Measurements from ENCODE around the gene WDR89.
"Not testable (repeated sequence)": the region's sequence is repeated elsewhere in the genome, so short reads cannot be mapped to it uniquely, and the experiment has no call there.

The WDR89 gene, protein sequence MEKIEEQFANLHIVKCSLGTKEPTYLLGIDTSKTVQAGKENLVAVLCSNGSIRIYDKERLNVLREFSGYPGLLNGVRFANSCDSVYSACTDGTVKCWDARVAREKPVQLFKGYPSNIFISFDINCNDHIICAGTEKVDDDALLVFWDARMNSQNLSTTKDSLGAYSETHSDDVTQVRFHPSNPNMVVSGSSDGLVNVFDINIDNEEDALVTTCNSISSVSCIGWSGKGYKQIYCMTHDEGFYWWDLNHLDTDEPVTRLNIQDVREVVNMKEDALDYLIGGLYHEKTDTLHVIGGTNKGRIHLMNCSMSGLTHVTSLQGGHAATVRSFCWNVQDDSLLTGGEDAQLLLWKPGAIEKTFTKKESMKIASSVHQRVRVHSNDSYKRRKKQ

DNA sequence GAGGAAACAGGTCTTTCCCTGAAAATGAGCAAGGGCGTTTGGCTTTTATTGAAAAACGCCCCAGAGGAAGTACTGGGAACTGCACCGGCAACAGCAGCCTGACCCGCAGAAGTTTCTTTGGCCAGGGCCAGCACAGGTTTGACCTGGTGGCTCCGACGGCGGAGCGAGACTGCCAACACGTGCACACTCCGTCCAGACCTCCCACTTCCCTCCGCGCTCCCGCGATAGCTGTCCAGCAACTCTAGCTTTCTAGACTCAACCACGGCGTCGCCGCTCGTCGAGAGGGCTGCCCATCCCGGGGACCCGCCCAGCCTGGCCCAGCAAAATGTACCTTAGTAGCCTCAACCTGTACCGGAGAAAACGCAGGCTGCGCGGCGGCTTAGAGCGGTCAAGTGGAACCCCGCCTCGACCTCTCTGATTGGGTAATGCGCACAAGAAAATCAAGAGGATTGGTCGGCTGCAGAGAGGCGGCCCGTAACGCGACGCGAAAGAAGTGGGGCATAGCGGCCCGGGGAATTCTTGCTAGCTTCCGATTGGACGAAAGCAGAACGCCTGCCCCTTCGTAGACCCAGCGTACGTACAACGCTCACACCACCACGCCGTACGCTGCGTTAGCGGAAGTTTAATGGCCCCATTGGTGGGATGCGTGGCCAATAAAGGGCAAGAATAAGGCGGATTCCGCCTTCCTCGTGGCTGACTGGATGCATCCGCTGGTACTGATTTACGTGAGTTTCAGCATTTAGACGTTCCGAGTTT, at the start of gene WDR89:
Gene WDR89, minus strand, starts transcription at position 399 of the 756 bp plus-strand sequence. CDS start 41,929 bp downstream, outside the sequence.
- peak; percentile 73 for FAIRE-seq

DNA sequence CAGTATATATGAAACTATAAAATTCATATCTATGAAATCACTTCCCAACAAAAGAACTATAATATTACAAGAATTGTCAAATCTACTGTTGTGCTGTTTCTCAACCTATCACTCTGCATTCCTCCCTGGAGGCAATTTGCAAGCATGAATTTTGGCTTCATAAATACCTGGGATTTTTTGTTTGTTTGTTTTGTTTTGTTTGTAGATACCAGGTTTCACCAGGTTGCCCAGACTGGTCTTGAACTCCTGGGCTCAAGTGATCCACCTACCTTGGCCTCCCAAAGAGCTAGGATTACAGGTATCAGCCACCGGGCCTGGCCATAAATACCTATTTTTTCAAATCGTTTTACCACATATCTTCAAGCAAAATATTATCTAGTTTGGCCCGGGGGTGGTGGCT, 47.5 kb upstream of the WDR89 start:
- FAIRE-seq = no peak

- no peak for FAIRE-seq
These were observed 45.3 kb upstream of the WDR89 start for GRCh38 chr14:63686926-63687325.

- FAIRE-seq = no peak
These were observed 43.7 kb upstream of the WDR89 start for GRCh38 chr14:63685401-63685800.

DNA sequence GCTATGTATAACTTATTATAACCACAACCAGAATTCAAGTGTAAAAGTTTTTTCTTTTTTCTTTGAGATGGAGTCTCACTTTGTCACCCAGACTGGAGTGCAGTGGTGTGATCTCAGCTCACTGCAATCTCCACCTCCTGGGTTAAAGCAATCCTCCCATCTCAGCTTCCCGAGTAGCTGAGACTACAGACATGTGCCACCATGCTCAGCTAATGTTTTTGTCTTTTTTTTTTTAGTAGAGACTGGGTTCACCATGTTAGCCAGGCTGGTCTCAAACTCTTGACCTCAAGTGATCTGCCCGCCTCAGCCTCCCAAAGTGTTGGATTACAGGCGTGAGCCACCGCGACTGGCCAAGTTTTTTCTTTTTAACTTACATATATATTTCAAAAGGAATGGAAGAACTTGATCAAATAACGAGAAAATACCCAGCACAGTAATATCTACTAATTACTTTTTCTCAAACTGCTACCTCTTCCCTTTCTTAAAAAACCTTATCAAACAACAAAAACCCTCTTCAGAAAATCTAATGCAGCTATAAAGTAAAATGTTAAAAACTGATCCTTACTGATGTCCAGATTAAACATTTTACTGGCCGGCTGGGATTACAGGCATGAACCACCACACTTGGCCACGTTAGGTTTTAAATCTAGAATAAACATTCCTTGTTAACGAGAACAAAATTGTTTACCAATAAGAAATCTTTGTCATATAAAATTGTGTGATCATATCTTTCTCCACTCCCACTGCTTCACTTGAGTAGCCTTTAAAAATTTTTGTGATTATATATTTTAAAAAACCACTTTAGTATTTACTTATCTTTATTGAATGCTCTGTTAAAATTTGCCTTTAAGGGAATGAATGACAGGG, 41.3 kb upstream of the WDR89 start:
- FAIRE-seq = no peak

DNA sequence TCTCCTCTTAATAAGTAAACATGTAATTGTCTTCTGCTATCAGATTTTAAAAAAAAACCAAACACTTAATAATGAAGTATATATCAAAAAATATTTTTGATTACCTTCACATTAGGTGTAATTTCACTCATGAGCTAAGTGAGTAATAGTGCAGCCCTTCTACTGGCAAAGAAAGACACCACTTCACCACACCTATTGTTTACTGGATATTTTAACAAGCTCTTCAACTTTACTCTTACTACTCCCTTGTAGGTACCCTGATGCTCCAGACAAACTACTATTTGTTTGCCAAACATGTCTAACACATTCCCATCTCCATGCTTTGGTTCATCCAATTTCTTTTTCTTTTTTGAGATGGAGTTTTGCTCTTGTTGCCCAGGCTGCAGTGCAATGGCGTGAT, 36.9 kb upstream of the WDR89 start:
- no peak for FAIRE-seq

GRCh38 chr14:63677891-63678379, 36.3 kb upstream of the WDR89 start:
- FAIRE-seq = peak; percentile 36

GRCh38 chr14:63676615-63677014, 34.9 kb upstream of the WDR89 start:
- FAIRE-seq = no peak

- FAIRE-seq = no peak
These were observed 32.3 kb upstream of the WDR89 start for GRCh38 chr14:63673886-63674497.

- FAIRE-seq = no peak
These were observed 31.6 kb upstream of the WDR89 start for GRCh38 chr14:63673255-63673654.

GRCh38 chr14:63672417-63673180, 30.9 kb upstream of the WDR89 start:
- FAIRE-seq = no peak

- FAIRE-seq = no peak
These were observed 30.3 kb upstream of the WDR89 start for GRCh38 chr14:63671987-63672386.

DNA sequence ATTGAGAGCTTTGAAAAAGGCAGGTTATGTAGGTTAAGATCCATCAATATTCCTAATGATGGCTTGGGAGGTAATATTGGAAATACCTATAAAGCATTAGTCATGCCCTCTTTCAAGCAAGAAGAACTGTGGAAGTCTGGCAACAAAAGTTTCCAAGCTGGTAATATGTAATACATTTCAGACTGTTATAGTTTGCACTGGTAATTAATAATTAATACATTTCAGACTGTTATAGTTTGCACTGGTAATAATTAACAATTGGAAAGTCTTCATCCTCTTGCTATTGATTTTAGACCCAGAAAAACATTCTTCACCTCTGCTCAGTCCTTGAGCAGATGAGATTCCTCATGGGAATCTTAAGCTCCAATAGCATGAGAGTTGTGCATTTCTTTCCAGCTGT, 29.0 kb upstream of the WDR89 start:
- no peak for FAIRE-seq

DNA sequence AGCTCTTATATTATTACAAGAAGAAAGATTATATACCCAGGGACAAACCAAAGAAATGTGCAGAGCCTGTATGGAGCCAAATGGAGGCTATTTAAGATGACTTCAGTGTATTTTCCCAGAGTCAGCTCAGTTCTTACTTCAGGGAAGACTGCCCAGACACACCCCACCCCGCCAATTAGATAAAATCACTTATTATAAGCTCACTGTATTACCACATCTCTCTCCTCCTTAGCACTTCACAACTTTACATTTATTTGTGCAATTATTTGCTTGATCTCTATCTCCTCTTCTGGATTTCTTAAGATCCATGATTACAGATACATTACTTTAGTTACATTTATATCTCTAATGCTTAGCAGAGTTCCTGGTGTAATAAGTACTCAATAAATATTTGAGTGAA, 24.7 kb upstream of the WDR89 start:
- no peak for FAIRE-seq

GRCh38 chr14:63663428-63664341, 22.0 kb upstream of the WDR89 start:
- no peak for FAIRE-seq

DNA sequence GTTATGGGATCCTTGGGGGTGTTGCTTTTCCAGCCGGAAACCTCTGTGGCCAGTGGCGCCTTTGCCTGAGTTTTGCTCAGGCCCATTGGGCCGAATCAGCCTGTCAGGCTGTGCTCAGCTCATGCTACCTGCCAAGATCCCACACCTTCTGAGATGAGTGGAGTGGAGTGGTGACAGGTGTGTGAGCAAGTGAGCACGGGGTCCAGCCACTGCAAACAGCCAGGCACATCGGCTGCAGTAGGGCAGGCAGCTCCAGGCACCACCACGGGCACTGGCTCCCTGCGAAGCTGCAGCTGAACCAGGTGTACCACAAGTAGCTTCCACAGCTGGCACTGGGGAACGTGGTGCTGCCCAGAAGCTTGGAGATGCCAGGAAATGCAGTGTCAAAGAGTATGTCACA, 21.1 kb upstream of the WDR89 start:
- FAIRE-seq = no peak

DNA sequence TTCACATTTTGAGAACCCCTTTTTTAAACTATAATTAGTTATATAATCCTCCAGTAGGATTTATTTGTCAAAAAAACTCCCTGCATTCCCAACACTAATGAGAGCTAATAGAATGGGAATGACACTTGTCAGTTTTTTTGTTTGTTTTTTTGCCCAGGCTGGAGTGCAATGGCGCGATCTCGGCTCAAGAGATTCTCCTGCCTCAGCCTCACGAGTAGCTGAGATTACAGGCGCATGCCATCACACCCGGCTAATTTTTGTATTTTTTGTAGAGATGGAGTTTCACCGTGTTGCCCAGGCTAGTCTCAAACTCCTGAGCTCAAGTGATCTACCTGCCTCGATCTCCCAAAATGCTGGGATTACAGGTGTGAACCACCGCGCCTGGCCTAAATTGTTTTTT, 20.2 kb upstream of the WDR89 start:
- FAIRE-seq = not testable (repeated sequence)

DNA sequence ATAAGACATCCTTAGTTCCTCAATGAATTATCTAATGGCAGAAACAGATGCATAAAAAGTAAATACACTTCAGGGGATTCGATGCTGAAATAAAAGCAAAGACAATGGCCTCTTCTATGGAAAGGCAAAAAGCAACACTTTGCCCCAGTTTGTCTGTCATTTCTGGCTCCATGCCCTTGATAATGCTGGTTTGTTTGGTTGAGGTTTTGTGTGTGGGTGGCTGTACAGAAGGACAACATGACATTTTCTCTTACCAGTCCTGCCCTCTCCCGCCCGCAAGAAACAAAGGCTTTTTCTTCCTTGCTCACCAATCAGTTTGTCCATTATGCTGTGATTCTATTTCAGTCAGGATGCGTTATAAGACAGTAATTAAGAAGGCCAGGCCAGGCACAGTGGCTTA, 18.1 kb upstream of the WDR89 start:
- FAIRE-seq = no peak

GRCh38 chr14:63656194-63656593, 14.5 kb upstream of the WDR89 start:
- FAIRE-seq = no peak

- no peak for FAIRE-seq
These were observed 13.3 kb upstream of the WDR89 start for GRCh38 chr14:63654936-63655335.

GRCh38 chr14:63654346-63654745, 12.7 kb upstream of the WDR89 start:
- no peak for FAIRE-seq
